DMS79 treated with DMSO at 0.1 percent for 48 hours (cell line): ENCODE measurements around the gene PHLDB3.
"Not testable (repeated sequence)": the region's sequence is repeated elsewhere in the genome, so short reads cannot be mapped to it uniquely, and the experiment has no call there.

ENCODE experiments used
- DNase-seq: peaks from one replicate; lab custom pipeline; 2025; lab: John Stamatoyannopoulos, UW

PHLDB3 gene

GRCh38 chr19:43439709-43440063 lies 64.9 kb downstream of the PHLDB3 start:
- no peak for DNase-seq

GRCh38 chr19:43439032-43439708 lies 65.4 kb downstream of the PHLDB3 start:
- no peak for DNase-seq

- DNase-seq: no peak
These were observed 66.1 kb downstream of the PHLDB3 start for GRCh38 chr19:43438291-43439031.

GRCh38 chr19:43437712-43438111 lies 66.8 kb downstream of the PHLDB3 start:
- no peak for DNase-seq

DNA sequence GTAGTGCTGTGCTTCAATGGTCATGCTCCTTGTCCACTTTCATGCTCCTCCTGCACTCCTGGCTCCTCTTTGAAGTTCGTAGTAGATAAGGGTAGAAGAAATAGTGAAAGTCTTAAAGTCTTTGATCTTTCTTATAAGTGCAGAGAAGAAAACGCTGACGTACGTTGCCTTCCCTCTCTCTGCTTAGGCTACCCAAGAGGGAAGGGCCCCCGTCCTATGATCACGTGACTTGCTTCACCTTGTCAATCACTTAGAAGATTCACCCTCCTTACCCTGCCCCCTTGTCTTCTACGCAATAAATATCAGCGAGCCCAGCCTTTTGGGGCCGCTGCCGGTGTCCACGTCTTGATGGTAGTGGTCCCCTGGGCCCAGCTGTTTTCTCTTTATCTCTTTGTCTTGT lies 67.3 kb downstream of the PHLDB3 start:
- DNase-seq: not testable (repeated sequence)

DNA sequence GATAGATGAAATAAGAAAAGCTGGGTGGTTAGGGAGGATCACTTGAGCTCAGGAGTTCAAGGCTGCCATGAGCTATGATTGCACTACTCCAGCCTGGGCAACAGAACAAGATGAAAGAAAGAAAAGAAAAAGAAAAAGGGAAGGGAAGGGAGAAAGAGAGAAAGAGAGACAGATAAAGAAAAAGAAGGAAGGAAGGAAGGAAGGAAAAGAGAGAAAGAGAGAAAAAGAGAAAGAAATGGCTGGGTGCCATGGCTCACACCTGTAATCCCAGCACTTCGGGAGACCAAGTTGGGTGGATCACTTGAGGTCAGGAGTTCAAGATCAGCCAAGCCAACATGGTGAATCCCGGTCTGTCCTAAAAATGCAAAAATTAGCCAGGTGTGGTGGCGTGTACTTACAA lies 68.8 kb downstream of the PHLDB3 start:
- no peak for DNase-seq

DNA sequence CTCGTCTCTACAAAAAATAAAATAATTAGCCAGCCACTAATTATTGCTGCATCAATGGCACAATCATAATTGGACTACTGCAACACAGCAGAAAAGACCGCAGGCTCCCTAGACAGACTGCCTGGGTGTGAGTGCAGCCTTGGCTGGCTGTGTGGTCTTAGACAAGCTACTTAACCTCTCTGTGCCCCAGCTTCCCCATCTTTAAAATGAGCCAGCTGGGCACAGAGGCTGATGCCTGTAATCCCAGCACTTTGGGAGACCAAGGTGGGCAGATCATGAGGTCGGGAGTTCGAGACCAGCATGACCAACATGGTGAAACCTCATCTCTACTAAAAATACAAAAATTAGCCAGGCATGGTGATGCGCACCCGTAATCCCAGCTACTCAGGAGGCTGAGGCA lies 70.9 kb downstream of the PHLDB3 start:
- DNase-seq: no peak

GRCh38 chr19:43433358-43433673 lies 71.2 kb downstream of the PHLDB3 start:
- DNase-seq: no peak

DNA sequence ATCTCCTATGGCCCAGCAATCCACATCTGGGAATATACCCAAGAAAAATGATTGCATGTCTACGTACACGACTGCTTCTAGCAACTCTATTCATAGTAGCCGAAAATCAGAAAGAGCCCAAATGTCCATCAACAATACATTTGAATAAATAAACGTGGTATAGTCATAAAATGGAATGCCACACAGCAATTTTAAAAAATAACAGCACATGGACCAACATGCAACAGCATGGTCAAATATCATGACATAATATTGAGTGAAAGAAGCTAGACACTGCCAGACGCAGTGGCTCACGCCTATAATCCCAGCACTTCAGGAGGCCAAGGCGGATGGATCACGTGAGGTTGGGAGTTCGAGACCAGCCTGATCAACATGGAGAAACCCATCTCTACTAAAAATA lies 73.6 kb downstream of the PHLDB3 start:
- DNase-seq: no peak

DNA sequence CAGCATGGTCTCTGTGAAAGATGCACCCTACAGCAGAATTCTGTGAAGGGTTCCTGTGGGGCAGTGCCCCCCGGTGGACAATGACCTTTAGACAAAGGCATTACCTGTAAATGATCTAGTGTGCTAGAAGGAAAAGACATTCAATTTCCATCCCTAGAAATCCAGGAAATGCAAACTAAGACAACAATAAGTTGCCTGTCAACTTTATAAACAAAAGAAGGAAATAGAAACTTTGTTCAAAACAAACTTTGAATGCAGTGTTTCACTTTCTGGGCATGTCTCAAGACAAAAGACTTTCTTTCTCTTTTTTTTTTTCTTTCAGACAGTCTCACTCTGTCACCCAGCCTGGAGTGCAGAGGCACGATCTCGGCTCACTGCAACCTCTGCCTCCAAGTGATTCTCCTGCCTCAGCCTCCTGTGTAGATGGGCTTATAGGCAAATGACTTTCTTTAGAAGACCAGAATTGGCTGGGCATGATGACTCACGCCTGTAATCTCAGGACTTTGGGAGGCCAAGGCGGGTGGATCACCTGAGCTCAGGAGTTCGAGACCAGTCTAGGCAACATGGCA lies 74.3 kb downstream of the PHLDB3 start:
- no peak for DNase-seq

DNA sequence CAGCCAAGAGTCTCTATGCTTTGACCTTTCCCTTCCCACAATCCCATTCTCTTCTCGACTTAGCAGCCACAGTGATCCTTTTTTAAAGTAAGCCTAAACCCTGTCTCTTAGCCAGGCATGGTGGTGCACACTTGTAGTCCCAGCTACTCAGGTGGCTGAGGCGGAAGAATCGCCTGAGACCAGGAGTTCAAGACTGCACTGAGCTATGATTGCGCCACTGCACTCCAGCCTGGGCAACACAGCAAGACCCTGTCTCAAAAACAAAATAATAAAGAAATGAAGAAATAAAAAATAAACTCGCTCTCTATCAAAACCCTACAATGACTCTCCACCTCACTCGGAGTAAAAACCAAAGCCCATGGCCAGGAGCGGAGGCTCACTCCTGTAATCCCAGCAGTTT lies 75.2 kb downstream of the PHLDB3 start:
- DNase-seq: no peak

DNA sequence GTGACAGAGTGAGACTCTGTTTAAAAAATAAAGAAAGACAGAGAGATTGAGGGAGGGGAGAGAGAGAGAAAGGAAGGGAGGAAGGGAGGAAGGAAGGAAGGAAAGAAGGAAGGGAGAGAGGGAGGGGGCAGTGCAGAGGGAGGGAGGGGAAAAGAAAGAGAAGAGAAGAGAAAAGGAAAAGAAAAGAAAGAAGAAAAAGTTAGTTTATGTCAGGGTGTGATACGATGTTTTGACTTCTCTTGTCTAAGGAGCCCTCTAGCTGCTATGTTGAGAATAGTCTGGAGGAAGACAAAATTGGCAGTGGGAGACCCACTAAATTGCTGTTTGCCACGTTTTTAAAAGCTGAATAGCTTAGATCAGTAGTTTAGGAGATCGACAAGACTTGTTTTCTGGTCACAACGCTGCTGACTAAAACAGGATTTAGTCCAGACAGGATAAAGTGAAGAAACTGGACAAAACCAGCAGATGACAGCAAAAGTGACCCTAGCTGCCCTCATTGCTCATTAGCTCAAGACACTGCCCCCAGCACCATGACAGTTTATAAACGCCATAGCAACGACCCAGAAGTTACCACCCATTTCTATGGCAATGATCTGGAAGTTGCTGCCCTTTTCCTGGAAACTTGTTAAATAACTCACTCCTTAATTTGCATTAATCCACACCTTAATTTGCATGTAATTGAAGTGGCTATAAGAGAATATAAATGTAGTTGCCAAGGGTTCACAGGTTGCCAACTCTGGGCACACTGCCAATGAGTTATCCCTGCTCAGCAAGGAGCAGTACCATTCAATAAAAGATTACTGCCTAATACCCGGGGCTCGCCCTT lies 78.8 kb downstream of the PHLDB3 start:
- peak; percentile 9 for DNase-seq
